GM10847 (cell line): ENCODE measurements around the gene CANT1.

Experiments used
- POLR2A ChIP-seq: IDR thresholded peaks from 2 replicates; pipeline ENCODE4 v1.6.1; 2011; ENCODE audit not compliant: insufficient read length; ENCODE audit errors: extremely low read depth

Gene CANT1

GRCh38 chr17:78972507-78973105 lies 37.0 kb downstream of the CANT1 start:
- no peak for TF ChIP-seq POLR2A

GRCh38 chr17:78971756-78972506 lies 37.6 kb downstream of the CANT1 start:
- no peak for TF ChIP-seq POLR2A

GRCh38 chr17:78970834-78971755 lies 38.5 kb downstream of the CANT1 start:
- TF ChIP-seq POLR2A = no peak

GRCh38 chr17:78969865-78970264 lies 39.7 kb downstream of the CANT1 start:
- no peak for TF ChIP-seq POLR2A

GRCh38 chr17:78967782-78968362 lies 41.7 kb downstream of the CANT1 start:
- TF ChIP-seq POLR2A = no peak

- no peak for TF ChIP-seq POLR2A
These were observed 42.5 kb downstream of the CANT1 start for GRCh38 chr17:78966910-78967600.

- TF ChIP-seq POLR2A = no peak
These were observed 43.3 kb downstream of the CANT1 start for GRCh38 chr17:78966123-78966813.

- no peak for TF ChIP-seq POLR2A
These were observed 44.1 kb downstream of the CANT1 start for GRCh38 chr17:78965491-78965924.

- TF ChIP-seq POLR2A = no peak
These were observed 46.2 kb downstream of the CANT1 start for GRCh38 chr17:78963378-78963777.

GRCh38 chr17:78962345-78962983 lies 47.1 kb downstream of the CANT1 start:
- no peak for TF ChIP-seq POLR2A

- no peak for TF ChIP-seq POLR2A
These were observed 48.0 kb downstream of the CANT1 start for GRCh38 chr17:78961571-78961970.

GRCh38 chr17:78960928-78961327 lies 48.6 kb downstream of the CANT1 start:
- no peak for TF ChIP-seq POLR2A

- TF ChIP-seq POLR2A = no peak
These were observed 49.8 kb downstream of the CANT1 start for GRCh38 chr17:78959803-78960202.
